Measurements from ENCODE around the gene SLC35F6. TPM values are rescaled to one million over a fixed set of nuclear protein-coding genes. Genes with fewer than 3 reads are reported as not detected.
A peak's percentile ranks its signal among the peaks of the same experiment; 100 is the strongest.

The SLC35F6 gene
- total and polyA plus RNA-seq, 12 donors = 13.2 to 36.2 (median 21.3) TPM

DNA sequence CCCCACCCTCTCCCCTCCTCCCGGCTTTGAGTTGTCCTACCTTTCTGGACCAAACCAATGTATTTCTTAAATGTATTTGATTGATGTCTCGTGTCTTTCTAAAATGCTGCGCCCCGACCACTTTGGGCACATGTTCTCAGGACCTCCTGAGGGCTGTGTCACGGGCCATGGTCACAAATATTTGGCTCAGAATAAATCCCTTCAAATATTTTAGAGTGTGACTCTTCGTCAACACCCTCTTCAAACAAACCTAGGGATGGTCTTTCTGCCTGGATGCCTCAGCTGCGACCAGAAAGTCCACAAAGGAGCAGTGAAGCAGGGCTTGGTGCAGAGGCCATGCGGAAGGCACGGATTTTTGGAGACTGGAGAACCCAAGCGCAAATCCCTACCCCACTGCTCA is 1.1 kb upstream of the SLC35F6 start:
- TF ChIP-seq, protein P1, sequence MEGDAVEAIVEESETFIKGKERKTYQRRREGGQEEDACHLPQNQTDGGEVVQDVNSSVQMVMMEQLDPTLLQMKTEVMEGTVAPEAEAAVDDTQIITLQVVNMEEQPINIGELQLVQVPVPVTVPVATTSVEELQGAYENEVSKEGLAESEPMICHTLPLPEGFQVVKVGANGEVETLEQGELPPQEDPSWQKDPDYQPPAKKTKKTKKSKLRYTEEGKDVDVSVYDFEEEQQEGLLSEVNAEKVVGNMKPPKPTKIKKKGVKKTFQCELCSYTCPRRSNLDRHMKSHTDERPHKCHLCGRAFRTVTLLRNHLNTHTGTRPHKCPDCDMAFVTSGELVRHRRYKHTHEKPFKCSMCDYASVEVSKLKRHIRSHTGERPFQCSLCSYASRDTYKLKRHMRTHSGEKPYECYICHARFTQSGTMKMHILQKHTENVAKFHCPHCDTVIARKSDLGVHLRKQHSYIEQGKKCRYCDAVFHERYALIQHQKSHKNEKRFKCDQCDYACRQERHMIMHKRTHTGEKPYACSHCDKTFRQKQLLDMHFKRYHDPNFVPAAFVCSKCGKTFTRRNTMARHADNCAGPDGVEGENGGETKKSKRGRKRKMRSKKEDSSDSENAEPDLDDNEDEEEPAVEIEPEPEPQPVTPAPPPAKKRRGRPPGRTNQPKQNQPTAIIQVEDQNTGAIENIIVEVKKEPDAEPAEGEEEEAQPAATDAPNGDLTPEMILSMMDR (IDR thresholded peaks at IDR 0.05) = no peak
- 93 to 96% methylated on average over 10 of the region's 10 CpGs for WGBS, 2 donors
- DNase-seq = no peak
- Histone ChIP-seq H3K27ac (no peak overlapping the region), H3K4me3 (no peak overlapping the region), H3K9me3 (no peaks in the 10 kb centered on the region), H3K4me1 (peaks cover 4 to 51% (median 42%) of the 10 kb centered on the region in 9 donors), H3K36me3 (peaks cover 0 to 3% (median 0%) of the 10 kb centered on the region in 9 donors), H3K27me3 (no peaks in the 10 kb centered on the region)
- no peak for ATAC-seq
- intact Hi-C loops (cut with DNase I) = no loop called here

DNA sequence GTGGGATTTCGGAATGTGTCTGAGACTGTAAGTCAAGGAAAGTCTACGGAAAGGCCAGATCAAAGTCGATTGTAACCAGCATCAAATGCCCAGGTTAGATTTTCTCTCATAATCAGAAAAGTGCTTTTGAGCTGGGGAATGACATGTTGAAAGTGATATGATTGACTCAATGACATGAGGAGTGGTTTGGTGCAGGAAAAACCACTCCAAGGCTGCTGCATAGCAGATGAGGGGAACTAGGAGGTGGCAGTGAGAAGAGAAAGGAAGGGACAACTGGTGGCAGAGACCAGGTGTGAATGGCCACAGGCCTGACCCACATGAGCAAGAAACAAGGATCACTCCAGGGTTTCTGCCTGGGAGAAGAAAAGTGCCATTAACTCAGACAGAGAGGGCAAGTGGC is 822 bp downstream of the SLC35F6 start:
- WGBS, 2 donors = 29 to 34% methylated on average over 3 of the region's 3 CpGs
- Histone ChIP-seq H3K27ac (peak overlapping the region; percentile 44 to 97 (median 94)), H3K27me3 (no peaks in the 10 kb centered on the region), H3K9me3 (no peaks in the 10 kb centered on the region), H3K4me1 (peaks cover 2 to 62% (median 49%) of the 10 kb centered on the region in 9 donors), H3K4me3 (peak overlapping the region; percentile 51 to 99 (median 85)), H3K36me3 (peaks cover 0 to 3% (median 0%) of the 10 kb centered on the region in 9 donors)
- DNase-seq (no peak), ATAC-seq (no peak)
- intact Hi-C loops (cut with DNase I) = no loop called here
- TF ChIP-seq, protein P1 (IDR thresholded peaks at IDR 0.05) = no peak

DNA sequence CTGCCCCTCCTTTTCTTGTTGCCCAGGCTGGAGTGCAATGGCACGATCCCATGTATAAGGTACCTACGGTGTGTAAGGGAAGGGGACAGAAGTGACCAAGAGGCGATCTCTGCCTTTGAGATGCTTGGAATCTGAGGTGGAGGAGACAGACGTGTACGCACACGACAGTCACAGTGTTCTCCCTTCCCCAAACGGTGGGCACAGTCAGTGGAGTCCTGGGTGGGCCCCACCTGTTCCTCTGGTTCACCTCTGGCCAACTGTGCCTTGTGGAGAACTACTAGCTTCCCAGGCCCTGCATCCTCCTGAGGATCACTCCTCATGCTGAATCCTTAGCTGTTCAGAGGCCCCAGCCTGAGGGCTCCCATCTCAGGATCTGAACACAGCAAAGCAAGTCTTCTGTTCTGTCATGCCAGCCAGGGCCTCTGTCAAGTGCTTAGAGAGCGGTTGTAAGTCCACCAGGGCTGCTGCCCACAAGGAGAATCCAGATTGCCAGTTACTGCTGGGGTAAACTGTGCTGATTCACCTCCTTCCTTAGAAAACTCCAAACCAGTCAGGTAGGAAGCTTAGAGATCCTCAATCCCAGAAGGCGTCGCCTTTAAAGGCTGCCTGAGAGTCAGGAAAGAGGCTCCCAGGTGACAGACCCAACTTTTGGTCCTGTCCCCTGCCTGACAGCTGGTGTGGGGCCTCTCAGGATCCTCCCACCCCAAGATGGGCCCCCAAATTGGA is 1.6 kb downstream of the SLC35F6 start:
- peak overlapping the region in 6 of 10 donors; percentile 40 to 97 (median 96) for H3K27ac ChIP-seq
- DNase-seq (no peak), ATAC-seq (no peak)
- peak overlapping the region in 9 of 10 donors; percentile 51 to 99 (median 91) for H3K4me3 ChIP-seq
- no peaks in the 10 kb centered on the region for H3K27me3 ChIP-seq
- H3K9me3 ChIP-seq = no peaks in the 10 kb centered on the region
- intact Hi-C loops (cut with DNase I) = no loop called here
- peaks cover 0 to 3% (median 0%) of the 10 kb centered on the region in 9 donors for H3K36me3 ChIP-seq
- TF ChIP-seq, protein P1 (IDR thresholded peaks at IDR 0.05) = no peak
- H3K4me1 ChIP-seq = peaks cover 2 to 69% (median 57%) of the 10 kb centered on the region in 9 donors
- WGBS, 2 donors = 87 to 93% methylated on average over 10 of the region's 10 CpGs

DNA sequence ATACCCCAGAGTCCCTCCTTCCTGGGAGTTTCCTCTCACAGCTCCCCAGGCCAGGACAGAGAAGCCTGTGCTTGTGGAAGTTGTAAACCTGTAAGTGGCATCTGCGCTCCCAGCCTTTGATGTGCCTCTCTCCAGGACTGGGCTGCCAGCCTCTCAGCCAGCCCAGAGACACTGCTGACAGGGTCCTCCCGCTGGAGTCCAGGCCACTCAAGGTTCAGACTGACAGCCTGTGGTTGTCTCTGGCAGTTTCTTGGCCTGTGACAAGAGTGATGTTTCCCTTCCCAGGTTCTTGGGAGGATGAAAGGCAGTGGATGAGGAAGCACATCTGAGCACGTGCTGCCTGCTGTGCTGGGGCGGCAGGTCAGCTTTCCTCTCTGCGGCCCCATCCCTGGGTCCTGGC is 3.0 kb downstream of the SLC35F6 start:
- Histone ChIP-seq H3K9me3 (no peaks in the 10 kb centered on the region), H3K36me3 (peaks cover 0 to 5% (median 0%) of the 10 kb centered on the region in 9 donors), H3K27me3 (no peaks in the 10 kb centered on the region), H3K4me1 (peaks cover 17 to 84% (median 71%) of the 10 kb centered on the region in 9 donors), H3K27ac (peak overlapping the region in 4 of 10 donors; percentile 34 to 89 (median 42)), H3K4me3 (no peak overlapping the region)
- TF ChIP-seq, protein P1 (IDR thresholded peaks at IDR 0.05) = no peak
- DNase-seq = no peak
- no peak for ATAC-seq
- intact Hi-C loops (cut with DNase I) = no loop called here
- WGBS, 2 donors = 74 to 82% methylated on average over 5 of the region's 5 CpGs

All from heart right ventricle (tissue), 16 donors.